OCI-M1 (cell line): ENCODE data around the gene MSI2.

Experiments
- DNase-seq: peaks from one replicate; lab custom pipeline; 2025; lab: John Stamatoyannopoulos, UW

The MSI2 gene

GRCh38 chr17:57685499-57686132, 429.3 kb downstream of the MSI2 start:
- no peak for DNase-seq

DNA sequence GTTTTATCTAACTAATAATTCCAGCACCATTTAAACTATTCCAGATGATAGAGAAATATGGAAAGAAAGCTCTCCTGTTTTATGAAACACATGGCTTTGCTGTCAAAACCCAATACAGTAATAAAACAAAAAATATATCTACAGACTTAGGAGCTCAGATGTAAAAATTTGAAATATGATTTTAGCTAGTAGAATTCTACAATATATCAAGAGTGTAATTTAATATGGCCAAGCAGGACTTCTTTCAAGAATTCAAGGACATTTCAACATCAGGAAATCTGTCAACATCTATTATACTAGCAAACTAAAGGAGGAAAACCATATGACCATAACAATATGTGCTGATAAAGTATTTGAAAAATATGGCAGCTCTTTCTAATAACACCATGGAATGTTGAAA, 431.3 kb downstream of the MSI2 start:
- DNase-seq = no peak

- DNase-seq = no peak
Measured at GRCh38 chr17:57689254-57689653, 432.9 kb downstream of the MSI2 start.

GRCh38 chr17:57691939-57692338, 435.6 kb downstream of the MSI2 start:
- no peak for DNase-seq

DNA sequence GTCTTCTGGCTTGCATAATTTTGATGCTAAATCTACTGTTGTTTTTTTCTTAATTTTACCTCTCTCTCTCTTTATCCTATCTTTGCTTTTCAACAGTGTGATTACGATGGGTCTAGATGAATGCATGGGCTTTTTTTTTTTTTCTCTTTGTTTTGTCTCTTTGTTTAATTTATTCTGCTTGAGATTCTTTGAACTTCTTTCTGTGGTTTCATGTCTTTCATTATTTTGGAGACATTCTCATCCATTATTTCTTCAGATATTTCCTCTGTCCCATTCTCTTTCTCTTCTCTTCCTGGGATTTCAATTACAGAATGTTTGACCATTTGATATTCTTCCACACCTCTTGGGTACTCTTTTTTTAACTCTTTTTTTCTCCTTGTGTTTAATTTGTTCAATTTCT, 436.4 kb downstream of the MSI2 start:
- no peak for DNase-seq

DNA sequence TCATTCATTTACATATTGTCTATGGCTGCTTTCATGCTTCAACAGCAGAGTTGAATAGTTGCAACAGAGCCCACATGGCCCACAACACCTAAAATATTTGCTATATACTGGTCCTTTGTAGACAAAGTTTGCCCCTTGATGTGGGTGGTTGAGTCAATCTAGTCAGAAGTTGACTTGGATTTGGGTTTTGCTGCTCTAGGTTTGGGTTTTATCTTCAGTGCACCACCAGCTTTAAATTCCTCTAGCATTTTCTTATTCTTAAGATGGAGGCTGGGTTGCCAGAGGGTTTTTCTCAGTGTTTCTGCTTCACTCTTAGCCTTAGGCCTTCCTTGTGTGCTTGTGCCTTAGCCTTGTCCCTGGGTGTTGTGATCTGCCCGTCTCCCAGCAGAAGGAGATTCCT, 437.7 kb downstream of the MSI2 start:
- no peak for DNase-seq

GRCh38 chr17:57696050-57696449, 439.7 kb downstream of the MSI2 start:
- no peak for DNase-seq

DNA sequence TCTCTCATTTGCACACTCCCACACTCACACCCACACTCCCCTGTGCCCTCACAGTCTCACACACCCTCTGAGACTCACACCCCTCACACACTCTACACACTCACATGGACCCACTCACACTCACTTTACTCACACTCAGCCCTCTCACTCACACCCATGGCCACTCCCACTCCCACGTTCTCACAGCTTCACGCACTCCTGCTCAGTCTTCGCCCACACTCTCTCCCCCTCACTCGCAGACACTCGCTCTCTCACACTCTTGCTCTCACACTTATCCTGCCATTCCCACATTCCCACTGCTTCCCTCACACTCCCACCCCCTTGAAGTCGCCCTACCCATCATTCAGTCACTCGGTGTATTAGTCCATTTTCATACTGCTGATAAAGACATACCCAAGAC, 440.9 kb downstream of the MSI2 start:
- no peak for DNase-seq

- DNase-seq = no peak
Measured at GRCh38 chr17:57697891-57698711, 441.8 kb downstream of the MSI2 start.

DNA sequence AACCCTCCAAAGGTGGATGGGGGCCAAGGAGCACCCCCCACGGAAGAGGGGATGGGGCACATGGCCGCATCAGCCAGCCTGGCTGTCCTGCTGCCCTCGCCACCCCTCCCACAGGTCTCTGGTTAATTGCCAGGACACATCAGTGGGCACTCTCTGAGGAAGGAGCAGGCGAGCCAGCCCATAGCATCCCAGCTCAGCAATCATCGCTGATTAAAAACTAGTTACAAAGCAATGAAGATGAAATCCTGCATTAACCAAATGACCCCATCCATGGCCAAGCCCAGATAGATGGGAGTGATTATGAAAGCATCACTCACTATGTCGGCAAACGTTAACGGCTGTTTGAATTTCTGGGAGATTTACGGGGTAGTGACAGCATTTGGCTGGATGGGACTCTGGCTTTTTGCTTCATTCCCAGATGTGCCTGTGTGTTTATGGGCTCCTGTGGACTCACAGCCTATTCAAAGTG, 443.5 kb downstream of the MSI2 start:
- no peak for DNase-seq

- DNase-seq = no peak
Measured at GRCh38 chr17:57701124-57701523, 444.8 kb downstream of the MSI2 start.

GRCh38 chr17:57703273-57703672, 446.9 kb downstream of the MSI2 start:
- no peak for DNase-seq

GRCh38 chr17:57704448-57704847, 448.1 kb downstream of the MSI2 start:
- DNase-seq = no peak

GRCh38 chr17:57705921-57706695, 449.8 kb downstream of the MSI2 start:
- DNase-seq = no peak

DNA sequence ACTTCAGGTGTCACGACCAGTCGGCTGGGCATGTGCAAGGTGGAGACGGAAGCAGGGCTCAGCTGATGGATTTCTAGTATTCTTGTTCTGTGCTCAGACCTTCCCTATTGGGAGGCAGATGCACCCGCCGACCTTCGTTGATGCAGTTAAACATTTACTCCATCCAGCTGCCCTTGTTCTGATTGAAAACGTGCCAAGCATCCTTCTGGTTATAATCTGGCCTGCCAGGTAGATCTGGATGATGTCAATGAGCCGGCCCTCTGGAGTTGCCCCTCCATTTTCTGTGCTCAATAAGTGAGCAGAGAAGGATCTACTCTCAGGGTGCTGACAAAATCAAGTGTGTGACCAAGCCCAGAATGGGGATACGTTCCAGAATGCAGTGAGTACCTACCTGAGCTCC, 450.4 kb downstream of the MSI2 start:
- no peak for DNase-seq

GRCh38 chr17:57707892-57708291, 451.6 kb downstream of the MSI2 start:
- DNase-seq = no peak

DNA sequence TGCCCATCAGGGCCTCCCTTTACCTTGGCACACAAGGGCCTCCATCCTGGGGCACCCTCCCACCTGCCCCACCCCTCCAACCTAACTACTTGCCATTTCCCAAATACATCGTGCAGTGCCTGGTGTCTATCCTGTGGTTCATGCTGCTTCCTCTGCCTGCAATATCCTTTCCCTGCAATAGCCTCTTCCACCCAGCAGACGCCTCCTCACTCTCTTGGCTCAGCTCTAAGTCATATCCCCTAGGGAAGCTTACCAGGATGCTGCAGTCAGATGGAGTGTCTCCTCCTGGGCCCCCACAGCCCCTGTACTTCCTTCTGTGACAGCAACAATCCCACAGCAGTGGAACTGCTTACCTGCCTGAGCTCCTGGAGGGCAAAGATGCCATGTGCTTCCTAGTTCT, 452.1 kb downstream of the MSI2 start:
- DNase-seq = no peak

DNA sequence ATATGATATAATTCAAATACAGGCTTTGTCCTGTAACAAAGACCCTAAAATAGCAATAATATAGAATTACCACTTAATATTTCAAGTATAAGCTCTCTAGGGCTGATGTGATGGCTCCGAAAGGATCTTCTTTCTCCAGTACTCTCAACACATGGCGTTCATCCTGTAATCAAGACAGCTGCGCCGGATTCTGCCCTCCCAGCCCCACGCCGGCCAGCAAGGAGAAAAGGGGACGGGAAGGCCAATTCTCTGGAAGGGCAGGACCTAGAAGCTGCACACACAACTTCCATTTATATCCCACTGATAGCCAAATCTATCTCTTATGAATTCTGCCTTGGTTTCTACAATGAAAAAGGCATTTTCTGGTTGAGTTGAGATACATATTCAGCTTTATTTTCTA, 456.8 kb downstream of the MSI2 start:
- DNase-seq = no peak

- DNase-seq = no peak
Measured at GRCh38 chr17:57714665-57715180, 458.4 kb downstream of the MSI2 start.

GRCh38 chr17:57715981-57716380, 459.7 kb downstream of the MSI2 start:
- DNase-seq = no peak

GRCh38 chr17:57718878-57719277, 462.6 kb downstream of the MSI2 start:
- DNase-seq = no peak

GRCh38 chr17:57720386-57721035, 464.2 kb downstream of the MSI2 start:
- DNase-seq = no peak
